HUDEP-2 (cell line): ENCODE data around the gene IDI2.

ENCODE experiments used
- DNase-seq, 76 experiments: peaks; one replicate each; lab custom pipeline; 2025; ENCODE audit not compliant: unreplicated experiment in 76 of 76; lab: John Stamatoyannopoulos, UW

The IDI2 gene

DNA sequence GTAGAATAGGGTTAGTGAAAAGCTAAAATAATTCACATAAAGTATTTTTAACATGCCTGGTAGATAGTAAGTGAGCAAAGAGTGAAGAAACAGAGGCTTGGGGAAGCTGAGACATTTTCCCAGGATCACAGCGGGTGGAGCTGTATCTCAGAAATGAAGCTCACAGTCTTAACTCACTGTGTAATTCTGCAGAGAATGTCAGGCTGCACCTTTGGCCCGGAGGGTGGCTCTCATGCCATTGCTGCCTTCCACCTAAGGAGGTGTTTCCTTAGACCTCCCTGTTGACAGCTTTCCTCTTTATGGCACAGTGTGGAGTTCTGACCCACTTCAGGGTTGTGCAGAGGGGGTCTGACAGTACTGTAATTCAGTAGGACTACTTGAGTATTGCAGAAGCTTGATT is 40.3 kb downstream of the IDI2 start:
- DNase-seq, result no peak

DNA sequence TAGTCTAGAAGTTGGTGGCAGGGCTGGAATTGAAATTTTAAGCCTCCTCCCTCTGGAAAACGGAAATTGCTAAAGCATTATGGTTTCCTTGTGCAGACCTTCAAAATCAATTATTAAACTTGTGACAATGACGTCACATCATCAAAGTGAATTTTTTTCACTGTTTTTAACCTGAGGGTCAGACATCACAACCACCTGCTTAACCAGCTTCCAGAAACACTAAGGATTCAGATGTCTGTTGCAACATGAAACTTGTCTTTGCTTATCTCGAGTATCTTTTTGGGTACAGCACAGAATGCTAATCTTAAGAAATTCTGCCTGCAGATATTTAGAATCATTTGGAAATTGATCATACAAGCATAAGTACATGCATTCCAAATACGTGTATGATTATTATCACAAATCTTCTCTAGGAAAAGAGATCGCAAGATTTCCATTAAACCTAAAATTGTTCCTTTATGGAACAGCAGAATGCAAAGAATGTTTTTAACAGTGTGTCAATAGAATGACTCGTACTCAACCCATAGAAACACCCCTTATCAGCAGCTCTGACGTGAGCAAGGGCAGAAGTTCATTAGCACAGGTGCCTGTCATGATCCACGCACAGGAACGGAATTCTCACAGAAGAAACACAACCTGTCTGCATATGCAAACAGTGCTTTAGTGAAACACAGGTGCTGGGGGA is 41.5 kb downstream of the IDI2 start:
- DNase-seq, result no peak

- no peak for DNase-seq
Observed at GRCh38 chr10:983401-983800, 42.3 kb downstream of the IDI2 start.

DNA sequence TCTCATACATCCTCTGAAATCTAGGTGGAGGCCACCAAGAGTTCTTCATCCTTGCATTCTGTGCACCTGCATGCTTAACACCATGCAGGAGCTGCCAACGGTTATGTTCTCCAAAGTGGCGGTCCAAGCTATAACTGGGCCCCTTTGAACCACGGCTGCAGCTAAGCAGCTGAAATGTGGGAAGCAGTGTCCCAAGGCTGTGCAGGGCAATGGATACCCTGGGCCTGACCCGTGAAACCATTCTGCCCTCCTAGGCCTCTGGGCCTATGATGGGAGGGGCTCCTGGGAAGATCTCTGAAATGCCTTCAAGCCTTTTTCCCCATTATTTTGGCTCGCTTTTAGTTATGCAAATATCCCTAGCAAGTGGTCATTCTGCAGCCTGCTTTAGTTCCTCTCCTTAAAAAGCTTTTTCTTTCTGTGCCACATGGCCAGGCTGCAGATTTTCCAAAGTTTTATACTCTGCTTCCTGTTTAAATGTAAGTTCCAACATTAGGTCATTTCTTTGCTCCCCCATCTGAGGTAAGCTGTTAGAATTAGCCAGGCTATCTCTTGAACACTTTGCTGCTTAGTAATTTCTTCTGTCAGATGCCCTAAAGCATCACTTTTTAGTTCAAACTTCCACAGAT is 45.1 kb downstream of the IDI2 start:
- no peak for DNase-seq

GRCh38 chr10:978826-979421 is 46.7 kb downstream of the IDI2 start:
- no peak for DNase-seq

GRCh38 chr10:976316-976715 is 49.3 kb downstream of the IDI2 start:
- DNase-seq, result no peak

- no peak for DNase-seq
Observed at GRCh38 chr10:974785-975074, 50.9 kb downstream of the IDI2 start.

DNA sequence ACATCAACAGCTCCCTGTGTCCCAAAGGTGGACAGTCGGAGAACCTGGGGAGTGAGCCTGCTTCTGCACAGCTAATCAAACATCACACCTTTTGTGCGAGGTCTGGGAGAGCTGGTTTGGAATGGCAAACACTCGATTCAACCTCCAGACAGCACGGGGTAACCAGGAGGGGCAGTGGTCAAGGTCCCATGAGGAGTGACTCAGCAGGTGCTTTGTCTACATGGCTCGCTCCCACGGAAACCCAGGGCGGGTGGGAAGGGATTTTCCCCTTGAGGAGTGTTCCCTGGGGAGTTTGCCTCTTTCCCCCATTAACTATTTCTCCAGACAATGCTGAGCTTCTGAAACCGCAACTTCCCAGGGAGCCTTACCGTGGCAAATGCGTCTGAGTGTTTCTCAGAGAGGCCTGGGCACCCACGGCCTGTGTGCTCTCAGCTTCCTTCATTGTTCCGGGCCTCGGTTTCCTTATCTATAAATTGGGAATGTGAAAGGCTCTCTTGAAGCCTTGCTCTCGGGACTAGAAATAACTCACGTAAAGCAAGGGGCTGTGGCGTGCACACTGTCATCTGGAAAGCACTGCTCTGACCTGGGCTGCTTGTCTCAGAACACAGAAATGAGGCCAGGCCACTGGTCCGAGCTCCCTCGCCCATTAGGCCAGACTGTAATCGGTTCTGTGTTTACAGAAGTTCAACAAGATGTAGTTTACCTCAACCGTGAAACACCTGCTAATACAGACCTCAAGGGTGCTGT is 51.4 kb downstream of the IDI2 start:
- no peak for DNase-seq

- no peak for DNase-seq
Observed at GRCh38 chr10:972763-973162, 52.9 kb downstream of the IDI2 start.

- DNase-seq, result no peak
Observed at GRCh38 chr10:971613-972012, 54.0 kb downstream of the IDI2 start.

DNA sequence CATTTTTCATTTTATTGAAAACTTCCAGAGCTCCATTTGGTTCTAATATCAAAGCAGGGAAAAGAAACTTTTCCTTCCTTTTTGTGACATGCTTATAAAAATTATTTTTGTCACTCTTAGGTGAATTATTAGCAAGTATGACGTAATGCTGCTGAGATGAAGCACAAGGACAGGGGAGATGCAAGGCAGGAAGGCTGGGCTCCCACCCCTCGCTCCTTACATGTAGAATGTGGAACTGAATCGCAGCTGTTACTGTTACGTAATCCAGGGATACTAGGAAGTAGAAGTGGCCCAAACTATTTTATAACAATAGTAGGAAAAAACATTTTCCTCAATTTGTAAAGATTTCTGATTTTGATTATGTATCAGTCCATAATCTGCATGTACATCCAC is 54.5 kb downstream of the IDI2 start:
- no peak for DNase-seq

DNA sequence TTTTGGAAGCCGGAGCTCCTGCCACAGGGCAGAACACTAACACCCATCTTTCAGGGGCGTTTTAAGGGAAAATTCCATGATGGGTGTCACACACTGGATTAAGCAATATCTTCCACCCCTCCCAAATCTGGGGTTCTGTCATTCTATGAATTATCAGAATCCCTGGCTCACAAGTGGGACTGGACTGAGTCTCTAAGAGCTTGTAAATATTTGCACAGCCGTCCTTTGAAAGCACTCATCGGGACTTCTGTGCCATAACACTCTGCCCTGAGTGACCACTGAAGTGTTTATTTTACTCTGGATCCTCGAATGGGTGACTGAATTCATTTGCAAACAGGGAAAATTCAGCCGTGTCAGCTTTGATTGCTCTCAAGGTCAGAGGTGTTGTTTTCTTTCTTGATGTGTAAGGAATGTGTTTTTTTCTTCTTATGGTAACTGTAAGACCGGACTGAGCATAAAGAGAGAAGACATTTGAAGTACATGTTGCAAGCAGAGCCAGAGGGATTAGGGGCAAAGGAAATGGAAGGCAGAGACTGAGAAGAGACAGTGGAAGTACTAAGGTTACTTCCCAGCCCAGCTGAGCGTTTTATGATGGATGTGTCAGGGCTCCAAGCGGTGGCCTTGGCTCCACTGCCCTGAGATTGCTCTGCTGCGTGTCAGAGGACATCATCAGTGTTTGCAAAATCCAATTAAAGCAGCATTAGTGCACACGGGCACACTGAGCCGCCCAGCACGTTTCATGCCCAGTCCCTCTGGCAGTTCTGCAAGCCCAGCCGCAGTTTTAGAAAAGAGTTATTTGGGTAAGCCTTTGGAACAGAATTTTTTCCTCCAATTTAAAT is 55.1 kb downstream of the IDI2 start:
- DNase-seq, result no peak

DNA sequence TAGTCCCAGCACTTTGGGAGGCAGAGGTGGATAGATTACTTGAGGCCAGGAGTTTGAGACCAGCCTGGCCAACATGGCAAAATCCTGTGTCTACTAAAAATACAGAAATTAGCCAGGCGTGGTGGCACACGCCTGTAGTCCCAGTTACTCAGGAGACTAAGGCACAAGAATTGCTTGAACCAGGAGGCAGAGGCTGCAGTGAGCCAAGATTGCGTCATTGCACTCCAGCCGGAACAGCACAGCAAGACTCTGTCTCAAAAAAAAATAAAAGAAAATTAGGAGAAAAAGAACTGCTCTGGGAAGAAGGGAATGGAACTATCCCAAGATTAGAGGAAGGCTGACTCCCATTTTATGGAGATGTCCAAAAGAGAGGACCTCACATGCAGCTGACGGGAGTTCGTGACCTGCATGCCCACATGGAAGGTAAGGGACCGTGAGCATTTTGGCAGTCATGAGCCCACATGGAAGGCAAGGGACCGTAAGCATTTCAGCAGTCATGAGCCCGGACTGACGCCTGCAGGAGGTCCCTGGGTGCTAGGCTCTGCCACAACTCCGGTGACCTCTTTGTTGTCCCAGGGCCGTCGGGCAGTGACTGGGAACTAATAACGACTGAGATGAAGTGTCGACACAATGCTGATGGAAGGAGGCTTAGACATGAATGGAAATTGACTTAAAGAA is 56.0 kb downstream of the IDI2 start:
- DNase-seq, result no peak
